Stimulated activated CD4-positive, alpha-beta T cell treated with anti-CD3 and anti-CD28 coated beads, Interleukin-4, amount 100 ng/mL, for 1 hour (primary cell): ENCODE measurements around the gene TBCC.
"Not testable (repeated sequence)": the region's sequence is repeated elsewhere in the genome, so short reads cannot be mapped to it uniquely, and the experiment has no call there.

Experiments
- DNase-seq: peaks from one replicate; pipeline ENCODE4 v3.0.0-alpha.2; 2020

TBCC gene

GRCh38 chr6:42727627-42728026 lies 18.3 kb downstream of the TBCC start:
- no peak for DNase-seq

DNA sequence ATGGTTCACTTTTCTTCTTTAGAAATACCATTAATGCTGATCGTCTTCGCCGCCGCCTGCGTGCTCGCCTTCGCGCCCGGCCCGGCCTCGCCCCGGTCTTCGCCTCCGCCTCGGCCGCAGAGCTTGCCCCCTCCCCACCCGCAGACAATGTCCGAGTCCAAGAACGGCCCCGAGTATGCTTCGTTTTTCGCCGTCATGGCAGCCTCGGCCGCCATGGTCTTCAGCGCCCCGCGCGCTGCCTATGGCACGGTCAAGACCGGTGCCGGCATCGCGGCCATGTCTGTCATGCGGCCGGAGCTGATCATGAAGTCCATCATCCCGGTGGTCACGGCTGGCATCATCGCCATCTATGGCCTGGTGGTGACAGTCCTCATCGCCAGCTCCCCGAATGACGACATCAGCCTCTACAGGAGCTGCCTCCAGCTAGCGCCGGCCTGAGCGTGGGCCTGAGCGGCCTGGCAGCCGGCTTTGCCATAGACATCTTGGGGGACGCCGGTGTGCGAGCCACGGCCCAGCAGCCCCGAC lies 18.8 kb downstream of the TBCC start:
- peak; percentile 16 for DNase-seq

DNA sequence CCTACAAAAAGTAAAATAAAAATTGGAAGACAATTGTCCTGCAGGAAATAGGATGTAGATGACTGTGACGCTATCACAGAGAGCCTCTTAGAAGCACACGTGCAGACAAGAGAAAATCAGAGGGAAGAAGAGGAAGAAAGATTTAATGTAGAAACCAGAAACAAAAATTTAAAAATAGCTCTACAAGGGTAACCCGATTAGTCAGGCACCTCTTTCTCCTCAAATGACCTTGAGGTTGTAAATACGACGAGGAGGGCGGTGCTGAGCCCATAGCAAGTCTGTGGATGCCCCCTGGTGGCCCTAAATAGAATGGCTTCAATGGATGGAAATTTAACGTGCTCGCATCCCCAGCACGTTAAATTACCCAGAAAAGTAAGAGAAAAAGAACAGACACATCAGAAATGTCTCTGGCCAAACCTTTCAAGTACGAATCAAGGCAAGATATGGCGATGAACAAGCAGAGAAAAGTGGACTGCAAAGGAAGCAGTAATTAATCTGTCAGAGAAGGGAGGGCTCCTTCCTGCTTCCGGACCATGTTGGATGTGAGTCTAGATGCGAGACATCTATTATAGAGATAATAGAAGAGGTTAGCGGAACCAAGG lies 19.3 kb downstream of the TBCC start:
- peak; percentile 62 for DNase-seq

DNA sequence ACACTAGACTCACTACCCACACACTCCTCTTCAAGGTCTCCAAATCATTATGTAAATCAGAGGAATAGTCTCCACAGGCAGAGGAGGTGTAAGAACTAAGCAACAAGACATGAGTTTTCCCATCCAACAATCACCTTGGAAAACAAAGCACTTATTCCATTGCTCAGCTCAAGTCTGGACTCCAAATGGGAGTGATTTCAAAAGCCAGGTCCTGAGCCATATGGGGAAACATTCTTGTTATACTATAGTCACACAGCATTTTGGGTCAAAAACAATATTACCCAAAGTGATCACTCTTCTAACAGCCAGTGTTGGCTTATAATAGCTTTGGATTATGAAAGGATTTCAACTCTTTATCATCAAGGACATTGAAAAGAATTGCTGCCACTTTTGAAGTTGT lies 19.9 kb downstream of the TBCC start:
- no peak for DNase-seq

- DNase-seq, result no peak
Observed at GRCh38 chr6:42724825-42725224, 21.1 kb downstream of the TBCC start.

DNA sequence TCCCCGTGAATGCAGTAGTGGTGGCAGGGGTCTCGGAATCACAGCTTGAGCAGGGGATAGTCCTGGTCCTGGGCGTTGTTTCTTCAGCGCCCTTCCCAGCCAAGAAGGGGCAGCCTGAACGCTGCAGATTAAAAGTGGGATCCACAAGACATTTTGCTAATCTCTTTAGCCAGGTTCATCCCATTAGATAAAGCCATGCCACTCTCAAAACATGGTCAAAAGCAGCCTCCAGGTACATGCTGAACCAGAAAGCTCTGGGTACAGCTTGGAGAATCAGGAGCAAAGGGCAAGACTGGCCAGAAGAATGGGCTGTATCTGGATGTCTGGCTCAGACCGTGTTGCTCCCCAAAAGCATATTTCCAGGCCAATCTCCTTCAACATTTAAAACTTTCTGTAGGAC lies 23.4 kb downstream of the TBCC start, which contains the start of gene PRPH2:
PRPH2 (minus strand) TSS at position 101 of the 400 bp plus-strand sequence. CDS start 263 bp downstream, outside the sequence.
- no peak for DNase-seq

DNA sequence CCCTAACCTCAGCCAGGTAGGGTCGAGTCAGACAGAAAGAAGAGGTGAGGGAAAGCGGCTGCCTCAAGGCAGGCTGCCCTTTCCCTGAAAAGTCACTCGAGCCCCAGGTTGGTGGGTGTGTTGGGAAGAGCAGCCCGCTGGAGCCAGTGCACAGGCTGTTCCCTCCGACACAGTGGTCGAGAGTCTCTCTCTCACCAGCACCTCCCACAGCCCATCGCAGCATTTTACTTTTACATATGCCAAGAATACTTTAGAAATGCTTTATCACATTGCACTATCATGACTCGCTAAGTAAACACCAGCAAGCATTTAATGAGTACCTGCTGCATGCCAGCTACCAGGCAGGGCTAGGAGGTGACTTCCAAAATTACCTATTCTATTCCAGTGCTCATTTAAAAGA lies 25.2 kb downstream of the TBCC start:
- no peak for DNase-seq

DNA sequence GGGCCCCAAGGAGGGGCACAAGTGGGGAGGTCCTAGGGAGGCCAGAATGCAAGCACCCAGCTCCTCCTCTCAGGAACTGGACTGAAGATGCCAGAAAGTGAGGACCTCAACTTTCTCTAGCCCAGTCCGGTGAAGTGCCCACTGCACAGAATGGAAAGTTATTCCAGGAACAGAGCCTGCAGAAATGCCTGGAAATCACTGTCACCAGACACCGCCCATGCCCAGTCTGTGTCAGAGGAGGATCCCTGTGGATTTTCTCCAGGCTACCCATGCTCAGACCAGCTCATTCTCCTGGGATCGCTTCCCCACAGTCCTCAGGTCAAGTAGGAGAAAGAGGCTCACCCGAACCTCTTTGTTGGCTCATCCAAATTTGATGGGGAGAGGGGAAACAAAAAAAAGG lies 30.0 kb downstream of the TBCC start:
- DNase-seq, result no peak

DNA sequence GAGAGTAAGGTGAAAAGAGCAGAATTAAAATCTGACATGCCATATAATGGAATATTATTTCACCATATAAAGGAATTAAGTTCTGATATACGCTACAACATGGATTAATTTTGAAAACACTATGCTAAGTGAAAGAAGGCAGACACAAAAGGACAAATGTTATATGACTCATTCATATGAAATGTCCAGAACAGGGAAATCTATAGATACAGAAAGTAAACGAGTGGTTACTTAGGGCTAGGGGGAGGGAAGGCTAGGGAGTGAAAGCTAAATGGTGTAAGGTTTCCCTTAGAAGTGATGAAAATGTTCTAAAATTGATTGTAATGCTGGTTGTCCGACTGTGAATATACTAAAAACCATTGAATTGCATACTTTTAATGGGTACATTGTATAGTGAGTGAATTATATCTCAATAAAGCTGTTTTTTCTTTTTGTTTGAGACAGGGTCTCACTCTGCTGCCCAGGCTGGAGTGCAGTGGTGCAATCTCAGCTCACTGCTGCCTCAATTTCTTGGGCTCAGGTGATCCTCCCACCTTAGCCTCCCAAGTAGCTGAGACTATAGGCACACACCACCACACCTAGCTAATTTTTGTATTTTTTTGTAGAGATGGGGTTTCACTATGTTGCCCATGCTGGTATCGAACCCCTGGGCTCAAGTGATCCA lies 31.7 kb downstream of the TBCC start:
- no peak for DNase-seq

GRCh38 chr6:42711930-42712329 lies 34.0 kb downstream of the TBCC start:
- no peak for DNase-seq

DNA sequence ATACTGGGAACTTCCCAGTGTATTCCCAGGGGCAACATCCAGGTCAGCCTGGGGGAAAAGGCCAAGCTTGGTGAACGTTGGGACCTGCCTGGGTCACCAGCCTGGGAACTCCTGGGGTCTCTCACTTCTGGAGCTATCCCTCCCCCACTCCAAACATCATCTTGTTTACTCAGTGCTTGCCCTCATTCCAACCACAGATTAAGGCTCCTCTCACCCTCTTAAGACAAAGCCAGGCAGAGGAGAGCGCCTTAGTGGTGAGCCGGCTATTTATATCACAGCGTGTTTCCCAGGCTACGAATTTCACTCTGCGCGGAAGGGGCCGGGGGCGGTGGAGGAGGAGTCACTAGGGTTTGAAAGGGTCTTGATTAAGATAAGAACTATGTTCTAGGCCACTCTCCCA lies 35.6 kb downstream of the TBCC start:
- DNase-seq, result no peak

- DNase-seq, result no peak
Observed at GRCh38 chr6:42709871-42710270, 36.0 kb downstream of the TBCC start.

DNA sequence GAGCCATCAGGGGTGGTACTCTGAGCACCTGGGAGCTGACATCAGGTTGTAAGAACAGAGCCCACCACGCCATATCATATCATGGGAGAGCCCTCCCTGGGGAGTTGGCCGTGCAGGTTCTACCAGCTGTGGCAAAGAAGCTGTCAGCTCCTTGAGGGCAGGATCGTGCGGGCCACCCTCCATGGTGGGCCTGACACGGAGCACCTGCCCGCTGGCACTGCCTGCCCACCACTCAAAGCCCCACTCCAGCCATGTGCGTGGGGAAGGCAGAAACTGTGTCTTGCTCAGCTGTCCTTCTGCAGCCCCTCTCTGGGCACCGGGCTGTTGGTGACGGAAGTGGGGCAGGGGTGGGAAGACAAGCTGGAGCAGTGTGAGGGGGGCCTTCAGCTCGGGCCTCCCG lies 37.8 kb downstream of the TBCC start:
- no peak for DNase-seq

GRCh38 chr6:42707595-42707994 lies 38.3 kb downstream of the TBCC start:
- DNase-seq, result no peak

DNA sequence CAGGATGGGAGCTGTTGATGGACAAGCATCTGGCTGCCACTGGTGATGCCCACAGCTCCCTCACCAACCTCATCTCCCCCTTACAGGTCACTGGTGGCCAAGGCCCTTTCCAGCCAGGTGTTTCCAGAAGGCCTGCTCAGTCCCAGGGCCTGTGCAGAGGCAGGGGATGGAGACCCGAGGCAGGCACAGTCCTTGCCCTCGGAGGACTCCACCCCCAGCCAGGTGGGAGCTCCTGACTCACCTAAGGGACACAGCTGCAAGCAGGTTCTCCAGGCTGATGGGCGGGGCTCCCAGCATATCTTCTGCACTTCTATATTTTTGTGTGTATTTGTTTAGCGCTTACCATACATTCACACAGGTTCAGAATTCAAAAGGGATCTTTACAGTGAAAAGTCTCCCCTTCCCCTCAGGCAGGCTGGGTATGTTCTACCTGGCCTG lies 40.9 kb downstream of the TBCC start:
- DNase-seq, result no peak

- DNase-seq, result no peak
Observed at GRCh38 chr6:42704251-42704936, 41.5 kb downstream of the TBCC start.

GRCh38 chr6:42702786-42703185 lies 43.1 kb downstream of the TBCC start:
- not testable (repeated sequence) for DNase-seq

DNA sequence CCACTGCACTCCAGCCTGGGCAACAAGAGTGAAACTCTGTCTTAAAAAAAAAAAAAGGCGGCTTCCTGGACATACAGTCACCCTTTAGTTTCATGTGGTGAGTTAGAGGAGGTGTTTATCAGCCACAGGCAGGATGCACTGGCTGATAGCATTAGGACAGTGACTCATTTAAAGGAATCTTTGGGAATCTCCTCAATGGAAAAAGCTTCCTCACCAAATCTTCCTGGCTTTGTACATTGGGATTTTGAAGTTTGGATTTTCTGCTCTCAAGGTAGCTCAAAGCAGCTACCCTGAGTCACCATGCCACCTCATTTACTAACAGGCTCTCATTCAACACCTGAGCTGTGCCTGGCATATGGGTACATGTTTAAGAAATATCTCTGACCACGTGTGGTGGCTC lies 43.7 kb downstream of the TBCC start:
- DNase-seq, result no peak

- no peak for DNase-seq
Observed at GRCh38 chr6:42698217-42698616, 47.7 kb downstream of the TBCC start.

DNA sequence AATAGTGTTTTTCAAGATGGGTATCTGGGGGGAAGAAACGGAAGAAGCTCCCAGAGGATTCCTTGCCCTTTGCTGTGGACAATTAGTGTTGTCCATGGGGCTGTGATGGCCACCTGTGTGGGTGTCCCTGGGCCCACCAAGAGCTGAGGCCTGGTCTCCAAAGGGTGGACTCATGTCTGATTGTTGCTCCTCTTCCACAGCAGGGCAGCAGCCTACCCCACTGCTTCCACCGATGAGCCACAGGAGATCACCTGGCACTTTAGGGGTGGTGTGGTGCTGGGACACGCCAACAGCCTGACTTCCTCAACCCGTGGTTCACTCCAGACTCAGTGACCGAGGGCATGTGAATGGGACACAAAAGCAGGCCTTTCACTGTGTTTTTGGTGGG lies 48.6 kb downstream of the TBCC start:
- no peak for DNase-seq

DNA sequence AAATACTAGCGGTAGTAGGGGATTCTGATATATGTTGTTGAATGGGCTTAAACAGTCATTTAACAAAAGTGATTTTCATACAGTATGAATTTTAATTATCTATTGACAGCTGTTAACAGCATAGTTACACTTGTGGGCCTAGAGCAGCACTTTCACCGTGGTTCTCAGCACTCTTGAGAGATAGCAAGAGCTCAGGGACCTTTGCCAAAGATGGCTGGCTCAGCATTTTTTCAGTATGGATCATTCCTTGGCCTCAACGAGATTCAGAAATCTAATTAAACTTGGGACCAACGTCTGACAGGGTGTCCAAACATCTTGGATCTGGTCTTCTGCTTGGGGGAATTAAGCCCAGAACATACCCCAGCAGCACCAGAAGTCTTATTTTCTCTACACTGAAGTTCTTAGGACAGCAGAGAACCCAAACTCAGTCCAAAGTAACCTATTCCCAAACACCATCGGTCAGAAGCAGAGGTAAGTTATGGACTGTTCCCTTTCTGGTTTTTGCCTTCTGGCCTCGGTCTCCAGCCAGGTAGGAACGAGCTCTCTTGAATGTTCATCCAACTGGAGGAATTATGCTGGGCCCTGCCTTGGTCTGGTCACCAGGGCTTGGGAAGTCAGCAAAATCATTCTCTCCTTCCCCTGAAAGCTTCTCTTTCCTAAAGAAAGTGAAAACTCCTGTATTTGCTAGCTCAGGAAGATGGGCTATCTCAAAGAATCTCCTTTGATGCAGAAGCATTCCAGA lies 49.2 kb downstream of the TBCC start:
- no peak for DNase-seq

- no peak for DNase-seq
Observed at GRCh38 chr6:42694586-42694985, 51.3 kb downstream of the TBCC start.
